Neural cell (in vitro differentiated cells): ENCODE data around the gene FARP1. TPM values are rescaled to one million over a fixed set of nuclear protein-coding genes. Genes with fewer than 3 reads are reported as not detected.

Experiments
- H2AFZ ChIP-seq: fragments of 200-600, 300-800 bp; sonication (generic), shearing (Covaris generic); 2 replicates; pipeline ENCODE4 v1.6.0; 2014; ENCODE audit warnings: low read depth, mild to moderate bottlenecking, antibody characterized with exemption, low read length, moderate library complexity
- H3F3A ChIP-seq: fragments of 200-600 bp; shearing (Covaris generic); 2 replicates; pipeline ENCODE4 v1.6.1; 2016; ENCODE audit warnings: mild to moderate bottlenecking, moderate library complexity, mixed read lengths, antibody characterized with exemption, low read length; ENCODE audit not compliant: insufficient read depth, poor library complexity, severe bottlenecking
- H3K27ac ChIP-seq: fragments of 200-600, 300-800 bp; sonication (generic), shearing (Covaris generic); 2 replicates; pipeline ENCODE4 v1.5.1; 2014; ENCODE audit warnings: mild to moderate bottlenecking, low read length, moderate library complexity
- H3K27me3 ChIP-seq: fragments of 300-800, 200-600 bp; sonication (generic), shearing (Covaris generic); 2 replicates; pipeline ENCODE4 v1.6.0; 2014; ENCODE audit warnings: mild to moderate bottlenecking, low read depth, low read length, moderate library complexity; ENCODE audit not compliant: insufficient read depth
- H3K36me3 ChIP-seq: fragments of 300-800, 200-600 bp; sonication (generic), shearing (Covaris generic); 2 replicates; pipeline ENCODE4 v1.5.1; 2014; ENCODE audit warnings: mild to moderate bottlenecking, antibody characterized with exemption, low read length, moderate library complexity; ENCODE audit not compliant: insufficient read depth
- H3K4me2 ChIP-seq: fragments of 300-800, 200-600 bp; sonication (generic), shearing (Covaris generic); 2 replicates; pipeline ENCODE4 v1.6.0; 2014; ENCODE audit warnings: mild to moderate bottlenecking, low read length
- H3K4me3 ChIP-seq: fragments of 300-800, 200-600 bp; sonication (generic), shearing (Covaris generic); 2 replicates; pipeline ENCODE4 v1.5.1; 2014; ENCODE audit warnings: mild to moderate bottlenecking, low read length, moderate library complexity
- H3K79me2 ChIP-seq: fragments of 200-600 bp; shearing (Covaris generic); replicated peaks from 2 replicates; pipeline ENCODE4 v1.6.0; 2014; ENCODE audit warnings: mild to moderate bottlenecking, low read length, moderate library complexity; ENCODE audit not compliant: insufficient read depth
- H3K9ac ChIP-seq: fragments of 300-800, 200-600 bp; sonication (generic), shearing (Covaris generic); 2 replicates; pipeline ENCODE4 v1.6.1; 2016; ENCODE audit warnings: mild to moderate bottlenecking, low read length, mixed read lengths
- H3K9me2 ChIP-seq: fragments of 200-600 bp; shearing (Covaris generic); 2 replicates; pipeline ENCODE4 v1.6.1; 2016; ENCODE audit warnings: mild to moderate bottlenecking, low read length, mixed read lengths; ENCODE audit not compliant: insufficient read depth
- H3K9me3 ChIP-seq: fragments of 200-600, 300-800 bp; sonication (generic), shearing (Covaris generic); 2 replicates; pipeline ENCODE4 v1.6.1; 2016; ENCODE audit warnings: mild to moderate bottlenecking, mixed run types, low read length, moderate library complexity, mixed read lengths
- H4K20me1 ChIP-seq: fragments of 200-600 bp; shearing (Covaris generic); 2 replicates; pipeline ENCODE4 v1.6.1; 2016; ENCODE audit warnings: mild to moderate bottlenecking, mixed run types; ENCODE audit not compliant: insufficient read depth
- EP300 ChIP-seq: fragments of 450-650 bp; conservative IDR thresholded peaks from 2 replicates; pipeline ENCODE4 v1.6.1; 2014; ENCODE audit warnings: antibody characterized with exemption, mild to moderate bottlenecking, moderate library complexity; ENCODE audit not compliant: poor library complexity, severe bottlenecking
- EZH2 ChIP-seq: fragments of 200-600, 300-800 bp; shearing (Covaris generic), sonication (generic); IDR thresholded peaks from 2 replicates; pipeline ENCODE4 v1.6.1; 2014; ENCODE audit warnings: antibody characterized with exemption, low read length, borderline replicate concordance, mild to moderate bottlenecking; ENCODE audit not compliant: insufficient read depth, poor library complexity, severe bottlenecking
- MXI1 ChIP-seq: fragments of 450-650 bp; conservative IDR thresholded peaks from 2 replicates; pipeline ENCODE4 v1.6.1; 2014; ENCODE audit warnings: antibody characterized with exemption, mild to moderate bottlenecking; ENCODE audit not compliant: poor library complexity, severe bottlenecking
- POLR2AphosphoS5 ChIP-seq: IDR thresholded peaks from 2 replicates; pipeline ENCODE4 v1.6.1; 2012
- RAD21 ChIP-seq: fragments of 450-650 bp; conservative IDR thresholded peaks from 2 replicates; pipeline ENCODE4 v1.6.1; 2014; ENCODE audit warnings: antibody characterized with exemption, mild to moderate bottlenecking, moderate library complexity
- SMC3 ChIP-seq: fragments of 450-650 bp; conservative IDR thresholded peaks from 2 replicates; pipeline ENCODE4 v1.6.1; 2014; ENCODE audit warnings: antibody characterized with exemption, mild to moderate bottlenecking, moderate library complexity; ENCODE audit not compliant: poor library complexity
- TAF1 ChIP-seq: IDR thresholded peaks from 2 replicates; pipeline ENCODE4 v1.6.1; 2012; ENCODE audit warnings: low read depth
- polyA plus RNA-seq: library from polyadenylated mRNA; depleted of rRNA; stranded (reverse); fragments of >200 nt; gene quantifications from 2 replicates; pipeline ENCODE4 v1.2.3, GENCODE V29; 2014
- TF ChIP-seq, protein P1 (sequence below): fragments of 450-650 bp; IDR thresholded peaks from 2 replicates; pipeline ENCODE4 v1.5.1; 2014; ENCODE audit warnings: antibody characterized with exemption, mild to moderate bottlenecking, moderate library complexity; ENCODE audit not compliant: poor library complexity, severe bottlenecking
- TF ChIP-seq, protein P2 (sequence below): IDR thresholded peaks from 2 replicates; pipeline ENCODE4 v1.6.1; 2012; ENCODE audit warnings: borderline replicate concordance

FARP1 gene
- polyA plus RNA-seq, 1 donor from 2014 or later, result 19.7 TPM

DNA sequence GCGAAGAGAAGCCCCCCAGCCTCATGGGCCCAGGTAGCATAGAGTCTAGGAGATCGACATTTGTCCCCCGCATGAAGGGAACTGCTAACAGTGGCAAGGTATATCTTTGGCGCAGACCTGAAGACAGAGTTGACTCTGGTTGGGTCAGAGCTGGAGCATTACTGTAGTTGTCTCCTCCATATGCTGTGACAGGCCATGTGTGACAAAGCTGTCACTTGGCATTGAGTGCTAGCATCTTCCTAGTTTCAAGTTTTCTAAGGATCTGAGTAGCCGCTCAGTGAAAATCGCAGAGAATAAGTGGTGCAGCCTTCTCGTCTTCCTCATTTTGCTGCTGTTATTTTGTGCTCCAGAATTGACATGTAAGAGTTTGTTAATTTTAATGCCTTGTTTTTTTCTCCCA, 223.5 kb downstream of the FARP1 start:
- H3K27me3 ChIP-seq, result no peaks in the 10 kb centered on the region
- H2AFZ ChIP-seq, result no peak overlapping the region
- TF ChIP-seq, protein P1, sequence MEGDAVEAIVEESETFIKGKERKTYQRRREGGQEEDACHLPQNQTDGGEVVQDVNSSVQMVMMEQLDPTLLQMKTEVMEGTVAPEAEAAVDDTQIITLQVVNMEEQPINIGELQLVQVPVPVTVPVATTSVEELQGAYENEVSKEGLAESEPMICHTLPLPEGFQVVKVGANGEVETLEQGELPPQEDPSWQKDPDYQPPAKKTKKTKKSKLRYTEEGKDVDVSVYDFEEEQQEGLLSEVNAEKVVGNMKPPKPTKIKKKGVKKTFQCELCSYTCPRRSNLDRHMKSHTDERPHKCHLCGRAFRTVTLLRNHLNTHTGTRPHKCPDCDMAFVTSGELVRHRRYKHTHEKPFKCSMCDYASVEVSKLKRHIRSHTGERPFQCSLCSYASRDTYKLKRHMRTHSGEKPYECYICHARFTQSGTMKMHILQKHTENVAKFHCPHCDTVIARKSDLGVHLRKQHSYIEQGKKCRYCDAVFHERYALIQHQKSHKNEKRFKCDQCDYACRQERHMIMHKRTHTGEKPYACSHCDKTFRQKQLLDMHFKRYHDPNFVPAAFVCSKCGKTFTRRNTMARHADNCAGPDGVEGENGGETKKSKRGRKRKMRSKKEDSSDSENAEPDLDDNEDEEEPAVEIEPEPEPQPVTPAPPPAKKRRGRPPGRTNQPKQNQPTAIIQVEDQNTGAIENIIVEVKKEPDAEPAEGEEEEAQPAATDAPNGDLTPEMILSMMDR, result no peak
- TF ChIP-seq EZH2, result no peak
- no peak for TF ChIP-seq RAD21
- no peak for TF ChIP-seq SMC3
- no peak for TF ChIP-seq TAF1
- TF ChIP-seq POLR2AphosphoS5, result no peak
- TF ChIP-seq, protein P2, sequence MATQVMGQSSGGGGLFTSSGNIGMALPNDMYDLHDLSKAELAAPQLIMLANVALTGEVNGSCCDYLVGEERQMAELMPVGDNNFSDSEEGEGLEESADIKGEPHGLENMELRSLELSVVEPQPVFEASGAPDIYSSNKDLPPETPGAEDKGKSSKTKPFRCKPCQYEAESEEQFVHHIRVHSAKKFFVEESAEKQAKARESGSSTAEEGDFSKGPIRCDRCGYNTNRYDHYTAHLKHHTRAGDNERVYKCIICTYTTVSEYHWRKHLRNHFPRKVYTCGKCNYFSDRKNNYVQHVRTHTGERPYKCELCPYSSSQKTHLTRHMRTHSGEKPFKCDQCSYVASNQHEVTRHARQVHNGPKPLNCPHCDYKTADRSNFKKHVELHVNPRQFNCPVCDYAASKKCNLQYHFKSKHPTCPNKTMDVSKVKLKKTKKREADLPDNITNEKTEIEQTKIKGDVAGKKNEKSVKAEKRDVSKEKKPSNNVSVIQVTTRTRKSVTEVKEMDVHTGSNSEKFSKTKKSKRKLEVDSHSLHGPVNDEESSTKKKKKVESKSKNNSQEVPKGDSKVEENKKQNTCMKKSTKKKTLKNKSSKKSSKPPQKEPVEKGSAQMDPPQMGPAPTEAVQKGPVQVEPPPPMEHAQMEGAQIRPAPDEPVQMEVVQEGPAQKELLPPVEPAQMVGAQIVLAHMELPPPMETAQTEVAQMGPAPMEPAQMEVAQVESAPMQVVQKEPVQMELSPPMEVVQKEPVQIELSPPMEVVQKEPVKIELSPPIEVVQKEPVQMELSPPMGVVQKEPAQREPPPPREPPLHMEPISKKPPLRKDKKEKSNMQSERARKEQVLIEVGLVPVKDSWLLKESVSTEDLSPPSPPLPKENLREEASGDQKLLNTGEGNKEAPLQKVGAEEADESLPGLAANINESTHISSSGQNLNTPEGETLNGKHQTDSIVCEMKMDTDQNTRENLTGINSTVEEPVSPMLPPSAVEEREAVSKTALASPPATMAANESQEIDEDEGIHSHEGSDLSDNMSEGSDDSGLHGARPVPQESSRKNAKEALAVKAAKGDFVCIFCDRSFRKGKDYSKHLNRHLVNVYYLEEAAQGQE, result no peak
- no peak for TF ChIP-seq MXI1
- TF ChIP-seq EP300, result no peak

DNA sequence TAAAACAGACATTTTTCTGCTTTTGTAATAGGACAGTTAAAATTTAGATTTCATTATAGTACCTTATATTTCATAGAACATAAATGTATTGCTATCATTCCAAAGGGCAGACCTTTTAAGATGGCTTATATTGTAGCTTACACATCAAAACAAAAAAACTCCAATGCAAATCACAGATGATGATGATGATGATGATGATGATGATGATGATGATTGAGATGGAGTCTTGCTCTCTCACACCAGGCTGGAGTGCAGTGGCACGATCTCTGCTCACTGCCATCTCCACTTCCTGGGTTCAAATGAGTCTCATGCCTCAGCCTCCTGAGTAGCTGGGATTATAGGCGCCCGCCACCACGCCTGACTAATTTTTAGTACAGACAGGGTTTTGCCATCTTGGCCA, 224.1 kb downstream of the FARP1 start:
- no peak overlapping the region for H3K4me2 ChIP-seq
- no peaks in the 10 kb centered on the region for H3K9me2 ChIP-seq
- no peak overlapping the region for H3K27ac ChIP-seq
- H3K4me3 ChIP-seq, result no peak overlapping the region
- no peaks in the 10 kb centered on the region for H3K9me3 ChIP-seq
- H4K20me1 ChIP-seq, result no peaks in the 10 kb centered on the region
- no peak overlapping the region for H2AFZ ChIP-seq
- no peaks in the 10 kb centered on the region for H3K79me2 ChIP-seq
- no peaks in the 10 kb centered on the region for H3K36me3 ChIP-seq
- no peak overlapping the region for H3K9ac ChIP-seq
- no peaks in the 10 kb centered on the region for H3F3A ChIP-seq
- H3K27me3 ChIP-seq, result no peaks in the 10 kb centered on the region
- no peak for TF ChIP-seq RAD21
- TF ChIP-seq SMC3, result no peak
- TF ChIP-seq EP300, result no peak
- no peak for TF ChIP-seq MXI1
- TF ChIP-seq TAF1, result no peak
- no peak for TF ChIP-seq EZH2
- TF ChIP-seq, protein P1, result no peak
- TF ChIP-seq POLR2AphosphoS5, result no peak

More for the DNA sequence above, 223.5 kb downstream of the FARP1 start:
- no peaks in the 10 kb centered on the region for H3K9me2 ChIP-seq
- H3K9ac ChIP-seq, result no peak overlapping the region
- no peaks in the 10 kb centered on the region for H3F3A ChIP-seq
- H3K4me2 ChIP-seq, result no peak overlapping the region
- no peaks in the 10 kb centered on the region for H3K36me3 ChIP-seq
- H4K20me1 ChIP-seq, result no peaks in the 10 kb centered on the region
- no peaks in the 10 kb centered on the region for H3K79me2 ChIP-seq
- peak overlapping the region; percentile 57 for H3K27ac ChIP-seq
- H3K4me3 ChIP-seq, result peak overlapping the region; percentile 26
- no peaks in the 10 kb centered on the region for H3K9me3 ChIP-seq
